Suprapubic skin (tissue), 4 donors: ENCODE data around the gene URGCP. TPM values are rescaled to one million over a fixed set of nuclear protein-coding genes. Genes with fewer than 3 reads are reported as not detected.

Experiments used
- DNase-seq, 2 donors: peaks; one replicate each; pipeline ENCODE4 v3.0.0-alpha.2; 2019; ENCODE audit warnings: low spot score in 2 of 2
- H3K27ac ChIP-seq: fragments of 200-600 bp; sonication (generic); one replicate; pipeline ENCODE4 v1.5.1; 2019
- H3K27me3 ChIP-seq: fragments of 200-600 bp; sonication (generic); one replicate; pipeline ENCODE4 v1.5.1; 2019
- H3K36me3 ChIP-seq: fragments of 200-600 bp; sonication (generic); one replicate; pipeline ENCODE4 v1.5.1; 2019
- H3K4me1 ChIP-seq: fragments of 200-600 bp; sonication (generic); one replicate; pipeline ENCODE4 v1.5.1; 2019
- H3K4me3 ChIP-seq: fragments of 200-600 bp; sonication (generic); one replicate; pipeline ENCODE4 v1.5.1; 2019; ENCODE audit warnings: mild to moderate bottlenecking
- H3K9me3 ChIP-seq: fragments of 200-600 bp; sonication (generic); one replicate; pipeline ENCODE4 v1.5.1; 2019
- EP300 ChIP-seq: sonication (generic); formaldehyde crosslinking; IDR thresholded peaks from one replicate; pipeline ENCODE4 v1.6.1; 2017; ENCODE audit warnings: antibody characterized with exemption
- POLR2A ChIP-seq, 2 donors: fragments of 450-650 bp; IDR thresholded peaks; one replicate each; pipeline ENCODE4 v1.6.1; 2017; ENCODE audit warnings: antibody characterized with exemption in 2 of 2, mild to moderate bottlenecking in 2 of 2, moderate library complexity in 2 of 2
- POLR2AphosphoS5 ChIP-seq, 3 donors: sonication (generic); formaldehyde crosslinking; IDR thresholded peaks; one replicate each; pipeline ENCODE4 v1.6.1; 2017; ENCODE audit warnings: antibody characterized with exemption in 3 of 3
- WGBS: methylation state at CpG from one replicate; pipeline ENCODE4 v1.1.5; 2018; 5-methylcytosine and 5-hydroxymethylcytosine counted together
- total RNA-seq, 4 donors: library from RNA; depleted of rRNA; stranded (reverse); fragments of >200 nt; gene quantifications; one replicate each; pipeline ENCODE4 v1.1.0, GENCODE V29; 2016
- TF ChIP-seq, protein P1 (sequence below), 2 donors: fragments of 200-600 bp in 1 of 2; fragments of 450-650 bp in 1 of 2; sonication (generic) in 1 of 2; IDR thresholded peaks; one replicate each; pipeline ENCODE4 v1.5.1; 2016 to 2019; ENCODE audit warnings: antibody characterized with exemption in 2 of 2, mild to moderate bottlenecking in 1 of 2, moderate library complexity in 1 of 2

Gene URGCP
- total RNA-seq: 10 to 100 TPM; 36.3 to 60.3 (median 39.6) TPM

DNA sequence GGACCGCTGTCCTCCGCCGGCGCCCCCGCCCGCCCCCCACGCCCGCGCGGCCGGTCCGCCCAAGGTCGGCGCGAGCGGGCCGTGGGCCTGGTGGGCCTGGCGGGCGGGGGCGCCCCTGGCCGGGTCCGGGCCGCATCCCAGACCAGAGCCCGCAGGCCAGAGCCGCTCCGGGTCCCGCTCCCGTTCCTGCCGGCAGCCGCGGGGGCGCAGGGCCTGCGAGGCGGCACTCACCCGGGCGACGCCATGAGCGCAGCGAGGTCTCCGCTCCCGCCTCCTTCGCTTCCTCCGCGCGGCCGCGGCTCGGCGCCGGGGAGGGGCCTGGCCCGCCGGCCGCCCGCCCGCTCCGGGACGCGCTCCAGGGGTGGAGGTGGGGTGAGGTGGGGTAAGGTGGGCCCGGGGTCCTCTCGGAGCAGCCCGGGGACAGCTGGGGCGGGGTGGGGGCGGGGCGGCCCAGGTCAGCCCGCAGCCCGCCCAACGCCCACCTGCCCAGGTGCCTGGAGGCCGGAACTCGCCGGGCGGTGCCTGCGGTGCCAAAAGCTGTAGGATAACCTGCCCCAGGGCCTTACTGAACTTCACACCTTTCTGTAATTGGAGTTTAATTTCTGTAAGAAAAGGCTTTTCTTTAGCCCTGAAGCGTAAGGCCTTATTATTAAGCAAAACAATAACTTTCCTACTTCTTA lies at the start of gene URGCP:
Gene URGCP, minus strand, starts transcription at position 266 of the 680 bp plus-strand sequence. Its CDS starts 21 bp downstream, at position 245.
- H3K36me3 ChIP-seq: no peaks in the 10 kb centered on the region
- H3K4me1 ChIP-seq: peaks cover 28% of the 10 kb centered on the region
- 0% methylated on average over 2 of the region's 73 CpGs for WGBS
- no peaks in the 10 kb centered on the region for H3K27me3 ChIP-seq
- TF ChIP-seq EP300 (no peak), POLR2AphosphoS5 (IDR thresholded peaks at IDR 0.05) (no peak), POLR2A (IDR thresholded peaks at IDR 0.05) (no peak)
- TF ChIP-seq, protein P1, sequence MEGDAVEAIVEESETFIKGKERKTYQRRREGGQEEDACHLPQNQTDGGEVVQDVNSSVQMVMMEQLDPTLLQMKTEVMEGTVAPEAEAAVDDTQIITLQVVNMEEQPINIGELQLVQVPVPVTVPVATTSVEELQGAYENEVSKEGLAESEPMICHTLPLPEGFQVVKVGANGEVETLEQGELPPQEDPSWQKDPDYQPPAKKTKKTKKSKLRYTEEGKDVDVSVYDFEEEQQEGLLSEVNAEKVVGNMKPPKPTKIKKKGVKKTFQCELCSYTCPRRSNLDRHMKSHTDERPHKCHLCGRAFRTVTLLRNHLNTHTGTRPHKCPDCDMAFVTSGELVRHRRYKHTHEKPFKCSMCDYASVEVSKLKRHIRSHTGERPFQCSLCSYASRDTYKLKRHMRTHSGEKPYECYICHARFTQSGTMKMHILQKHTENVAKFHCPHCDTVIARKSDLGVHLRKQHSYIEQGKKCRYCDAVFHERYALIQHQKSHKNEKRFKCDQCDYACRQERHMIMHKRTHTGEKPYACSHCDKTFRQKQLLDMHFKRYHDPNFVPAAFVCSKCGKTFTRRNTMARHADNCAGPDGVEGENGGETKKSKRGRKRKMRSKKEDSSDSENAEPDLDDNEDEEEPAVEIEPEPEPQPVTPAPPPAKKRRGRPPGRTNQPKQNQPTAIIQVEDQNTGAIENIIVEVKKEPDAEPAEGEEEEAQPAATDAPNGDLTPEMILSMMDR (IDR thresholded peaks at IDR 0.05): no peak
- peak within 1 kb of the TSS; percentile 92 for H3K27ac ChIP-seq
- no peaks in the 10 kb centered on the region for H3K9me3 ChIP-seq
- peak within 1 kb of the TSS; percentile 82 for H3K4me3 ChIP-seq
- DNase-seq: peak in 1 of 2 donors; percentile 68

- Histone ChIP-seq H3K4me1 (no peaks in the 10 kb centered on the region), H3K36me3 (peaks cover 28% of the 10 kb centered on the region)
- 64% methylated on average over 3 of the region's 3 CpGs for WGBS
Observed at GRCh38 chr7:43956027-43956426, 49.6 kb upstream of the URGCP start.

GRCh38 chr7:43954524-43955228 lies 48.3 kb upstream of the URGCP start:
- TF ChIP-seq, protein P1 (IDR thresholded peaks at IDR 0.05): peak in 1 of 2 donors; percentile 25
- no peak for TF ChIP-seq POLR2AphosphoS5 (IDR thresholded peaks at IDR 0.05)

More at GRCh38 chr7:43956027-43956426, 49.6 kb upstream of the URGCP start:
- TF ChIP-seq EP300 (no peak), POLR2A (IDR thresholded peaks at IDR 0.05) (no peak), POLR2AphosphoS5 (IDR thresholded peaks at IDR 0.05) (no peak)
- TF ChIP-seq, protein P1 (IDR thresholded peaks at IDR 0.05): no peak
- no peaks in the 10 kb centered on the region for H3K9me3 ChIP-seq
- DNase-seq: peak in 1 of 2 donors; percentile 37
- no peak overlapping the region for H3K4me3 ChIP-seq
- H3K27ac ChIP-seq: no peak overlapping the region
- no peaks in the 10 kb centered on the region for H3K27me3 ChIP-seq

GRCh38 chr7:43953071-43953470 lies 46.7 kb upstream of the URGCP start:
- Histone ChIP-seq H3K36me3 (peaks cover 53% of the 10 kb centered on the region), H3K9me3 (no peaks in the 10 kb centered on the region), H3K4me1 (no peaks in the 10 kb centered on the region), H3K4me3 (no peak overlapping the region), H3K27ac (no peak overlapping the region), H3K27me3 (no peaks in the 10 kb centered on the region)
- WGBS: 93% methylated on average over 5 of the region's 5 CpGs
- DNase-seq: no peak
- TF ChIP-seq POLR2AphosphoS5 (IDR thresholded peaks at IDR 0.05) (no peak), EP300 (no peak), POLR2A (IDR thresholded peaks at IDR 0.05) (no peak)
- TF ChIP-seq, protein P1 (IDR thresholded peaks at IDR 0.05): no peak

More at GRCh38 chr7:43954524-43955228, 48.3 kb upstream of the URGCP start:
- peaks cover 39% of the 10 kb centered on the region for H3K36me3 ChIP-seq
- no peaks in the 10 kb centered on the region for H3K9me3 ChIP-seq
- no peak overlapping the region for H3K4me3 ChIP-seq
- no peak overlapping the region for H3K27ac ChIP-seq
- 82% methylated on average over 3 of the region's 3 CpGs for WGBS
- DNase-seq: no peak
- H3K4me1 ChIP-seq: no peaks in the 10 kb centered on the region
- H3K27me3 ChIP-seq: no peaks in the 10 kb centered on the region

GRCh38 chr7:43952028-43952427 lies 45.6 kb upstream of the URGCP start:
- 74% methylated on average over 3 of the region's 3 CpGs for WGBS
- no peak for DNase-seq

More at GRCh38 chr7:43952028-43952427, 45.6 kb upstream of the URGCP start:
- no peak for TF ChIP-seq POLR2AphosphoS5 (IDR thresholded peaks at IDR 0.05)
- Histone ChIP-seq H3K27ac (no peak overlapping the region), H3K4me1 (no peaks in the 10 kb centered on the region), H3K4me3 (no peak overlapping the region), H3K36me3 (peaks cover 58% of the 10 kb centered on the region), H3K27me3 (no peaks in the 10 kb centered on the region), H3K9me3 (no peaks in the 10 kb centered on the region)
